Large intestine (tissue), 3 donors: ENCODE results near the gene PHACTR1. TPM values are rescaled to one million over a fixed set of nuclear protein-coding genes. Genes with fewer than 3 reads are reported as not detected.

Experiments
- DNase-seq, 2 donors: peaks; one replicate each; pipeline versions ENCODE4 v3.0.0 to v3.0.0-alpha.2; 2013
- H3K27ac ChIP-seq: one replicate; pipeline ENCODE4 v1.5.1; 2013; ENCODE audit warnings: low read length
- H3K27me3 ChIP-seq: 2 replicates; pipeline ENCODE4 v1.6.1; 2013; ENCODE audit warnings: low read length; ENCODE audit not compliant: control insufficient read depth, insufficient read depth
- H3K36me3 ChIP-seq: 2 replicates; pipeline ENCODE4 v1.6.1; 2013; ENCODE audit warnings: low read length; ENCODE audit not compliant: control insufficient read depth, insufficient read depth
- H3K4me1 ChIP-seq: one replicate; pipeline ENCODE4 v1.6.1; 2013; ENCODE audit warnings: low read length; ENCODE audit not compliant: control insufficient read depth, insufficient read depth
- H3K4me3 ChIP-seq: one replicate; pipeline ENCODE4 v1.5.1; 2013; ENCODE audit warnings: low read length
- H3K9me3 ChIP-seq: one replicate; pipeline ENCODE4 v1.6.1; 2013; ENCODE audit warnings: mild to moderate bottlenecking, low read depth, low read length, moderate library complexity; ENCODE audit not compliant: control insufficient read depth
- WGBS: methylation state at CpG from one replicate; pipeline ENCODE4 v1.1.5; 2013; ENCODE audit warnings: low lambda C conversion rate; ENCODE audit not compliant: insufficient coverage; 5-methylcytosine and 5-hydroxymethylcytosine counted together
- polyA plus RNA-seq: library from polyadenylated mRNA; unstranded; fragments of 120-200 nt; gene quantifications from one replicate; pipeline ENCODE4 v1.2.1, GENCODE V29; 2013

PHACTR1 gene
- polyA plus RNA-seq, 1 donor, result 5.5 TPM

GRCh38 chr6:13191461-13191860 is 474.9 kb downstream of the PHACTR1 start:
- H3K27ac ChIP-seq, result no peak overlapping the region
- H3K4me1 ChIP-seq, result peaks cover 4% of the 10 kb centered on the region
- 67% methylated on average over 1 of the region's 1 CpG for WGBS
- H3K9me3 ChIP-seq, result no peaks in the 10 kb centered on the region
- H3K4me3 ChIP-seq, result no peak overlapping the region
- no peaks in the 10 kb centered on the region for H3K27me3 ChIP-seq
- DNase-seq, result no peak
- H3K36me3 ChIP-seq, result no peaks in the 10 kb centered on the region

GRCh38 chr6:13194852-13195251 is 478.3 kb downstream of the PHACTR1 start:
- WGBS, result no CpG with 5 or more reads among the region's 6 CpGs

GRCh38 chr6:13195803-13196202 is 479.2 kb downstream of the PHACTR1 start:
- no peaks in the 10 kb centered on the region for H3K27me3 ChIP-seq
- H3K4me1 ChIP-seq, result peaks cover 4% of the 10 kb centered on the region
- H3K36me3 ChIP-seq, result no peaks in the 10 kb centered on the region
- no CpG with 5 or more reads among the region's 5 CpGs for WGBS
- H3K4me3 ChIP-seq, result no peak overlapping the region
- DNase-seq, result no peak
- no peaks in the 10 kb centered on the region for H3K9me3 ChIP-seq
- no peak overlapping the region for H3K27ac ChIP-seq

More at GRCh38 chr6:13194852-13195251, 478.3 kb downstream of the PHACTR1 start:
- DNase-seq, result peak; percentile 40
- H3K4me3 ChIP-seq, result no peak overlapping the region
- no peak overlapping the region for H3K27ac ChIP-seq
- no peaks in the 10 kb centered on the region for H3K36me3 ChIP-seq
- no peaks in the 10 kb centered on the region for H3K9me3 ChIP-seq
- no peaks in the 10 kb centered on the region for H3K27me3 ChIP-seq
- H3K4me1 ChIP-seq, result peaks cover 4% of the 10 kb centered on the region

- no peak for DNase-seq
- H3K4me1 ChIP-seq, result no peaks in the 10 kb centered on the region
- H3K27me3 ChIP-seq, result no peaks in the 10 kb centered on the region
- no peak overlapping the region for H3K4me3 ChIP-seq
- no peaks in the 10 kb centered on the region for H3K9me3 ChIP-seq
- WGBS, result 89% methylated on average over 3 of the region's 6 CpGs
- H3K27ac ChIP-seq, result no peak overlapping the region
- H3K36me3 ChIP-seq, result no peaks in the 10 kb centered on the region
These were observed 481.6 kb downstream of the PHACTR1 start for GRCh38 chr6:13198168-13198567.

GRCh38 chr6:13201336-13201735 is 484.8 kb downstream of the PHACTR1 start:
- Histone ChIP-seq H3K9me3 (no peaks in the 10 kb centered on the region), H3K27me3 (no peaks in the 10 kb centered on the region), H3K36me3 (no peaks in the 10 kb centered on the region), H3K27ac (no peak overlapping the region), H3K4me3 (no peak overlapping the region), H3K4me1 (no peaks in the 10 kb centered on the region)
- WGBS, result 100% methylated on average over 2 of the region's 6 CpGs
- DNase-seq, result no peak

- Histone ChIP-seq H3K27ac (no peak overlapping the region), H3K36me3 (no peaks in the 10 kb centered on the region), H3K4me3 (no peak overlapping the region), H3K4me1 (no peaks in the 10 kb centered on the region), H3K9me3 (no peaks in the 10 kb centered on the region), H3K27me3 (no peaks in the 10 kb centered on the region)
- no CpG with 5 or more reads among the region's 4 CpGs for WGBS
- DNase-seq, result no peak
These were observed 486.6 kb downstream of the PHACTR1 start for GRCh38 chr6:13203145-13203544.

- Histone ChIP-seq H3K27me3 (no peaks in the 10 kb centered on the region), H3K36me3 (no peaks in the 10 kb centered on the region), H3K4me3 (no peak overlapping the region), H3K9me3 (no peaks in the 10 kb centered on the region), H3K27ac (no peak overlapping the region), H3K4me1 (no peaks in the 10 kb centered on the region)
- DNase-seq, result no peak
- WGBS, result no CpG with 5 or more reads among the region's 6 CpGs
These were observed 488.5 kb downstream of the PHACTR1 start for GRCh38 chr6:13205106-13205505.

GRCh38 chr6:13212096-13212495 is 495.5 kb downstream of the PHACTR1 start:
- Histone ChIP-seq H3K27ac (no peak overlapping the region), H3K27me3 (no peaks in the 10 kb centered on the region), H3K4me3 (no peak overlapping the region), H3K9me3 (no peaks in the 10 kb centered on the region), H3K4me1 (peaks cover 4% of the 10 kb centered on the region), H3K36me3 (no peaks in the 10 kb centered on the region)
- DNase-seq, result no peak
- WGBS, result no CpG with 5 or more reads among the region's 1 CpG

- no peak overlapping the region for H3K27ac ChIP-seq
- no peaks in the 10 kb centered on the region for H3K27me3 ChIP-seq
- no peaks in the 10 kb centered on the region for H3K36me3 ChIP-seq
- WGBS, result 91% methylated on average over 3 of the region's 14 CpGs
- DNase-seq, result no peak
- peaks cover 7% of the 10 kb centered on the region for H3K4me1 ChIP-seq
- no peaks in the 10 kb centered on the region for H3K9me3 ChIP-seq
- no peak overlapping the region for H3K4me3 ChIP-seq
These were observed 496.0 kb downstream of the PHACTR1 start for GRCh38 chr6:13212538-13212937.

- H3K36me3 ChIP-seq, result no peaks in the 10 kb centered on the region
- WGBS, result 100% methylated on average over 1 of the region's 2 CpGs
- H3K27ac ChIP-seq, result no peak overlapping the region
- peaks cover 15% of the 10 kb centered on the region for H3K4me1 ChIP-seq
- no peaks in the 10 kb centered on the region for H3K27me3 ChIP-seq
- DNase-seq, result no peak
- no peaks in the 10 kb centered on the region for H3K9me3 ChIP-seq
- no peak overlapping the region for H3K4me3 ChIP-seq
These were observed 498.8 kb downstream of the PHACTR1 start for GRCh38 chr6:13215390-13215789.

GRCh38 chr6:13216236-13217014 is 499.9 kb downstream of the PHACTR1 start:
- Histone ChIP-seq H3K27me3 (no peaks in the 10 kb centered on the region), H3K36me3 (no peaks in the 10 kb centered on the region), H3K27ac (no peak overlapping the region), H3K9me3 (no peaks in the 10 kb centered on the region), H3K4me1 (peaks cover 15% of the 10 kb centered on the region), H3K4me3 (no peak overlapping the region)
- peak in 1 of 2 donors; percentile 16 for DNase-seq
- WGBS, result no CpG with 5 or more reads among the region's 2 CpGs
